HG03064 (cell line): ENCODE data around the gene NUAK2.

ENCODE experiments used
- ATAC-seq: cut with Tn5 transposase; IDR thresholded peaks from one replicate; pipeline ENCODE4 v1.9.1; 2021; ENCODE audit warnings: low read depth; ENCODE audit not compliant: unreplicated experiment

Gene NUAK2

DNA sequence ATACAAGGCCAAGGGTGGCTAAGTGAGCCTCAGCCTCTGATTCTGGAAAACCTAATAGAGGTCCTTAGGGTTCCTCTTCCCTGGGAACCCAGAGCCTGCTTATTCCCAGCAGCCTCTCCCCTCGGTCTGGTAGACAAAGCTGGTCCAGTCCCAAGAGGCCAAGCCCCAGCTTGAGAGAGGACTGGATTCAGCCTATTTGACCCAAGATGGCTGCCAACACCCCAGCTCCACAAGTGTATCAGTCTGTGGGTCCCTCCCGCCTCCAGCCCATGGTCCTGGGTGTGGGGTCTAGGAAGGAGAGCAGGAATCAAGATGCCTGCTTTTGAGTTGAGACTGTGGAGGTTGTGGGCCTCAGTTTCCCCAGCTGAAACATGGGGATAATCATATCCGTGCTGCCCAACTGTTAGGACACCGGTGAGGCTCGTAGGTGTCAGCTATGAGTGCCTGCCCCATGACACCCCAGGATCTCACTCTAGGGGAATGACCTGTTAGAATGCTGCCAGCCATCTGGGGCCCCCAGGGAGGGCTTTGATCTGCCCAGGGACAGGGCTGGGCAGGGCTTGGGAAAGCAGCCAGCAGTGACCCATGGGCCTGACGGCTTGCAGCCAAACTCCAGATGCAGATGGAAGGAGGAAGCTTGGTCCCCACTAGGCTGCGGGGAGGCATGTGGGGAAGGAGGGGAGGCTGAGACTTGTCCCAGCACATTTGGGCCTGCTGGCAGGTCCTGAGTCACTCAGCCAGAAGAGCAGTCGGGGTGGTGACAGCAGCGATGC lies 45.4 kb downstream of the NUAK2 start:
- no peak for ATAC-seq

DNA sequence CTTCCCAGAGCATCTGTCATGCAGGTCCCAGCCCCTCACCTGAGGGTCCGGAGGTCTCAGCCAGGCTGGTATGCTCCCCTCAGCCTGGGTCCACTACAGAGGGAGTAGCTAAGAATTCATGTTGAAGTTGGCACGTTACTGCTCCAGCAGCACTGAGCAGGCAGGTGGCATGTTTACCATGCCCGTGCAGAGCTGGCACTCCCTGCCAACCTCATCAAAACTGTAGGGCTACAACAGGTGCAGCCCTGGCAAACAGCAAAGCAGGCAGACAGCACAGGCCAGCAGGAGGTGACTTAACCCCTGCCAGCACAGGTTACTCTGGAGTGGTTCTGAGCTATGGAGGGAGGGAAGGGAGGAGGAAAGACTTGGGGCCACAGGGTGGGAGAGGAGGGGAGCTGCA lies 46.4 kb downstream of the NUAK2 start:
- ATAC-seq = no peak

DNA sequence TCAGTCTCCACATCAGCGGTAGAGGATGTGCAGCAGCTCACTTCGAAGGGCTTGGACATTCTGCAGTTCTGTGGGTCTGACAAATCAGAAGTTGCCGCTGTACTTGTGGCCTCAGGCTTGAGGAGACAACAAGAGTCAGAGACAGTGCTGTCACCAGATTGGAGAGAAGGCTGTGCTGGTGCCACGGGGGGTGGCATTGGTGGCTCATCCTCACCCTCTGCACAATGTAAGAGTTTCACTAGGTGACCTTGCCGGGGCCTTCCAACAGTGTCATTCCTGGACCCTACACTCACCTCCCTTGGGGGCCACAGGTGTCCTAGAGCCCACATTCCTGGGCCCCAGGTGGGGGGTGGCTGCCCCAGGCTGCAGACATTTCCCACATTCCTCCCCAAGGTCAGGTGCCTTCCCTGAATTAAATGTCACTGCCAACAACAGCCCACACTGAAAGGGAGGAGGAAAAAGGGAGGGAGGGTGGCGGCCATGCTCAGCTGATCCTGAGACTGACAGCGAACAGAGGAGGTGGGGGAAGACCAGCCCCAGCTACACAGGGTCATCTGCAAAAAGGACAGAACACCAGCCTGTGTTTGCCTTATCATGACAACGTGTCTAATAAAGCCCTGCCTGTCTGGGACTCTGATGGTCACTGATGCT lies 47.4 kb downstream of the NUAK2 start:
- ATAC-seq = no peak

GRCh38 chr1:205273551-205273982 lies 48.0 kb downstream of the NUAK2 start:
- no peak for ATAC-seq

DNA sequence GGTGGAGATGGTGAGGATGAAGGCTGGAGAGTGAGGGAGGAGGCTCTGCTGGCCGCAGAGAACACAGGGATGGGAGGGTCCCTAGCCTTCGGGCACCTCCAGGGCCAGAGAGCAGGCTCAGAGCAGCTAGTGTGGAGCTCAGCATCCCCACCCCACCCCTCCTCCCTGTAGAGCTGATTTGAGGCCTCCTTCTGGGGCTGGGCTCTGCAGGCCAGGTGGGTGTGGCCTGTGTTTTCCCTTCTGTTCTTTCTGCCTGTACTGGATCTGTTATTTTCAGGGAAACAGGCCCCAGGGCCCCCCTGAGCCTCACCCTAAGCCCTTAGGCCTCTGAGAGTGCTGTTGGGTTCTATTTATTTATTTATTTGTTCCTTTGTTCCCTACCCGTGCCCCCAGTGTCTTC lies 49.0 kb downstream of the NUAK2 start:
- no peak for ATAC-seq

- no peak for ATAC-seq
Observed at GRCh38 chr1:205271745-205272144, 49.8 kb downstream of the NUAK2 start.

DNA sequence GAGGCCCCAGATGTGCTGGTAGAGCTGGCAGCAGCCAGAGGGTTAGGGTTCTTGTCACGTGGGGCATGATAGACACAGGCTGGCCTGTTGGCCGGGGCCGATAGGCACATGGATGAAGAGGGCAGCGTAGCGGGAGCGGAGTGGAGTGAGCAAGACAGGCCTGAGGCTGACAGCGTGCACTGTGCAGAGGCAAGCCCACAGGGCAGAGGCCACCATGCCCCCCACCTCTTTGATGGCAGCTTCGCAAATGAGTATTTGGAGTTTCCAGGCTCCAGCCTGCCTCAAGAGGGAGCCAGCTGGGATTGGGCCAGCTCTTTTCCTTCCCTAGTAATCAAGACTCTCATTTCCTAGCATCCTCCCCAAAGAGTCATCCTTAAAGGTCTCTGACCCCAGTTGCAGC lies 50.3 kb downstream of the NUAK2 start:
- ATAC-seq = no peak

DNA sequence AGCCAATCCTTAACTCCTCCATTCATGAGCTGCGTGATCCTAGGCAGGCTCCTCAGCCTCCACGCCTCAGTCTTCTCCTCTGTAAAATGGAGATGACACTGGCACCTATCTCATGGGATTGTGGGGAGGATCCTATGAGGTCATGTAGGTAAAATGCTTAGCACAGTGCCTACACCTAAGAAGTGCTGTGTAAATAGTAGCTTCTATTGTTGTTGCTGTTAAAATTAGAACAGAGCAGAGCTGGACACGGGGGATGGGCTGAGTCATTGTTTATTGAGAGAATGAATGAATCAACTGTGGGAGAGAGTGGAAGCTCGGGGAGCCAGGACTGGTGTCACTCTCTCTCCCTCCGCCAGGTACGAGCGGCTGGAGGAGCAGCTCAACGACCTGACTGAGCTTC lies 50.8 kb downstream of the NUAK2 start:
- ATAC-seq = no peak

GRCh38 chr1:205270271-205270670 lies 51.3 kb downstream of the NUAK2 start:
- ATAC-seq = no peak

GRCh38 chr1:205269711-205270110 lies 51.8 kb downstream of the NUAK2 start:
- no peak for ATAC-seq

GRCh38 chr1:205268846-205269680 lies 52.5 kb downstream of the NUAK2 start:
- no peak for ATAC-seq

DNA sequence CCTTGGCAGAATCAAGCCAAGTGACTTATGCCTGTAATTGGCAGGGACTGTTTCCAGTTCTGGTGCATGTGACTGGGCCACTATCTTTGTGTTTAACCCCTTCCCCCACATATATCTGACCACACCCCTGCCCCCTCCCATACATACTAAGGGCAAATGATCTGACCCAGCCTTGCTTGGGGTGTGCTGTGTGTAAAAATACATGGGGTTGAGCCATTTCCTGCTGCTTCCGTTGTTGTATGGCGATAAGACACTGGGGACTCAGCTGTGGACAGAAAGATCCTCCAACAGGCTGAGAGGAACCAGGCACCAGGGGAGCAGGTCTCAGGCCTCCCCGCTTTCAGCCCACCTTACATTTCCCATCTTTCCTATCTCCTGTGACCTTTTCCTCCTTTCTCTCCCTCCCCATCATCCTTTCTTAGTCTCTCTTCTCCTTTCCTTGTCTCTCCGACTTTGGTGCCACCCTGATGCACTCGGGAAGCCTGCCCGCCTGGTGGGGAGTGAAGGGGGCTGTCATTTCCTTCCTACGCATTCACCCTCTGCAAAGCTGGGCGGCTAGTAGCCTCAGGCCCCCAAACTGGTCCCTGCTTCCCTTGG lies 54.1 kb downstream of the NUAK2 start:
- ATAC-seq = no peak

GRCh38 chr1:205266611-205267305 lies 54.8 kb downstream of the NUAK2 start:
- ATAC-seq = no peak

GRCh38 chr1:205263580-205264190 lies 57.9 kb downstream of the NUAK2 start:
- ATAC-seq = no peak

- ATAC-seq = no peak
Observed at GRCh38 chr1:205262731-205263171, 58.8 kb downstream of the NUAK2 start.

GRCh38 chr1:205261946-205262691 lies 59.4 kb downstream of the NUAK2 start:
- no peak for ATAC-seq

DNA sequence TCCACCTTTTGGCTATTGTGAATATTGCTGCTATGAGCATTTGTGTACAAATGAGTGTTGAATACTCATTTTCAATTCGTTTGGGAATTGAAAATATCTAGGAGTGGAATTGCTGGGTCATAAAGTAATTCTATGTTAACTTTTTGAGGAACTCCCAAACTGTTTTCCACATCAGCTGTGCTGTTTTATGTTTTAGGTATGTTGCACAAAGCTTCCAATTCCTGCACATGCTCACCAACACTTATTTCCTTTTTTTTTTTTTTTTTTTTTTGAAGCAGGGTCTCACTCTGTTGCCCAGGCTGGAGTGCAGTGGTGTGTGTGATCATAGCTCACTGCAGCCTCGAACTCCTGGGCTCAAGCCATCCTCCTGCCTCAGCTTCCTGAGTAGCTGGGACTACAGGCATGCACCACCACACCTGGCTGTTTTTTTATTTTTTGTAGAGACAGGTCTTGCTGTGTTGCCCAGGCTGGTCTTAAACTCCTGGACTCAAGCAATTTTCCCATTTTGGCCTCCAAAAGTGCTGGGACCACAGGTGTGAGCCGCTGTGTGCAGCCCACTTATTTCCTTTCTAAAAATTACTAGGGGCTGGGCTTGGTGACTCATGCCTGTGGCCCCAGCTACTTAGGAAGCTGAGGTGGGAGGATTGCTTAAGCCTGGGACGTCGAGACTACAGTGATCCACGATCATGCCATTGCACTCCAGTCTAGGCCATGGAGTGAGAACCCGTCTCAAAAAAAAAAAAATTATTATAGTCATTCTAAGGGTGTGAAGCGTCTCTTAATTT lies 60.4 kb downstream of the NUAK2 start:
- ATAC-seq = no peak

GRCh38 chr1:205259998-205260397 lies 61.5 kb downstream of the NUAK2 start:
- no peak for ATAC-seq
